Tibial nerve (tissue), 3 donors: Measurements from ENCODE around the gene MON2.

ENCODE experiments used
- POLR2A ChIP-seq, 2 donors: fragments of 450-650 bp; IDR thresholded peaks; one replicate each; pipeline ENCODE4 v1.6.1; 2017; ENCODE audit warnings: antibody characterized with exemption in 2 of 2, mild to moderate bottlenecking in 2 of 2, moderate library complexity in 2 of 2
- TF ChIP-seq, protein P1 (sequence below), 5 experiments: fragments of 200-600 bp in 3 of 5; fragments of 450-650 bp in 2 of 5; sonication (generic) in 3 of 5; IDR thresholded peaks; one replicate each; pipeline ENCODE4 v1.5.1; 2016 to 2019; ENCODE audit warnings: antibody characterized with exemption in 5 of 5, mild to moderate bottlenecking in 3 of 5, moderate library complexity in 2 of 5

DNA sequence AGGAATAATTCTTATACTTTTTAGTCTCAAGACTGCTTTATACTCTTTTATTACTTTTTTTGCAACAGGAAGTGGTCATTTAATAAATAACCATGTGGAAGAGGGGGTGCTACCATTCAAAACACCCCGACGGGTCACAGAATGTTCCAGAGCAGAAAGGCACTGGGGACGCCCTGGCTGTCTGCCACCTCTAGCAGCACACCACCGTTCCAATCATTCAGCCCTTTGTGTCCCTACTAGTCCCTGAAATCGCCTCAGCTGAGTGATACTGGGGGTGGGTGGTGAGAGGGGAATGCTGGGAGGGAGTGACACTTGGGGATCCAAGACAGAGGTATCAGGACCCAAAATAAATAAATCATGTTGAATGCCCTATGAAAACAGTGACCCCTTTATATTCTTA lies 52.4 kb downstream of the MON2 start:
- TF ChIP-seq POLR2A (IDR thresholded peaks at IDR 0.05): no peak
- TF ChIP-seq, protein P1, sequence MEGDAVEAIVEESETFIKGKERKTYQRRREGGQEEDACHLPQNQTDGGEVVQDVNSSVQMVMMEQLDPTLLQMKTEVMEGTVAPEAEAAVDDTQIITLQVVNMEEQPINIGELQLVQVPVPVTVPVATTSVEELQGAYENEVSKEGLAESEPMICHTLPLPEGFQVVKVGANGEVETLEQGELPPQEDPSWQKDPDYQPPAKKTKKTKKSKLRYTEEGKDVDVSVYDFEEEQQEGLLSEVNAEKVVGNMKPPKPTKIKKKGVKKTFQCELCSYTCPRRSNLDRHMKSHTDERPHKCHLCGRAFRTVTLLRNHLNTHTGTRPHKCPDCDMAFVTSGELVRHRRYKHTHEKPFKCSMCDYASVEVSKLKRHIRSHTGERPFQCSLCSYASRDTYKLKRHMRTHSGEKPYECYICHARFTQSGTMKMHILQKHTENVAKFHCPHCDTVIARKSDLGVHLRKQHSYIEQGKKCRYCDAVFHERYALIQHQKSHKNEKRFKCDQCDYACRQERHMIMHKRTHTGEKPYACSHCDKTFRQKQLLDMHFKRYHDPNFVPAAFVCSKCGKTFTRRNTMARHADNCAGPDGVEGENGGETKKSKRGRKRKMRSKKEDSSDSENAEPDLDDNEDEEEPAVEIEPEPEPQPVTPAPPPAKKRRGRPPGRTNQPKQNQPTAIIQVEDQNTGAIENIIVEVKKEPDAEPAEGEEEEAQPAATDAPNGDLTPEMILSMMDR (IDR thresholded peaks at IDR 0.05): no peak
